Prostate gland (tissue), 2 donors: ENCODE data around the gene RBCK1.

Experiments used
- CTCF ChIP-seq, 4 experiments: fragments of 200-600 bp in 2 of 4; fragments of 450-650 bp in 2 of 4; sonication (generic) in 2 of 4; IDR thresholded peaks; 1 replicate in 3 of 4; 2 replicates in 1 of 4; pipeline ENCODE4 v1.5.1; 2016 to 2019; ENCODE audit warnings: antibody characterized with exemption in 4 of 4, mild to moderate bottlenecking in 2 of 4, moderate library complexity in 2 of 4
- POLR2A ChIP-seq: fragments of 450-650 bp; IDR thresholded peaks from one replicate; pipeline ENCODE4 v1.6.1; 2016; ENCODE audit warnings: antibody characterized with exemption, mild to moderate bottlenecking
- POLR2AphosphoS5 ChIP-seq: sonication (generic); formaldehyde crosslinking; IDR thresholded peaks from one replicate; pipeline ENCODE4 v1.6.1; 2017; ENCODE audit warnings: antibody characterized with exemption

GRCh38 chr20:474581-474980 is 66.5 kb downstream of the RBCK1 start:
- TF ChIP-seq CTCF (IDR thresholded peaks at IDR 0.05) (no peak), POLR2A (no peak), POLR2AphosphoS5 (no peak)
